A549 treated with dexamethasone at 1 μM for 4 hours (cell line): ENCODE measurements around the gene GLA. TPM values are rescaled to one million over a fixed set of nuclear protein-coding genes. Genes with fewer than 3 reads are reported as not detected.

Source experiments
- total RNA-seq: library from RNA; stranded (reverse); fragments of 200-300 nt; extraction: Qiagen RNA extraction; gene quantifications from 5 replicates; pipeline ENCODE4 v1.2.3, GENCODE V29; 2022

GLA gene
- 141 to 167 TPM (median 159 TPM) in 5 replicates for total RNA-seq

DNA sequence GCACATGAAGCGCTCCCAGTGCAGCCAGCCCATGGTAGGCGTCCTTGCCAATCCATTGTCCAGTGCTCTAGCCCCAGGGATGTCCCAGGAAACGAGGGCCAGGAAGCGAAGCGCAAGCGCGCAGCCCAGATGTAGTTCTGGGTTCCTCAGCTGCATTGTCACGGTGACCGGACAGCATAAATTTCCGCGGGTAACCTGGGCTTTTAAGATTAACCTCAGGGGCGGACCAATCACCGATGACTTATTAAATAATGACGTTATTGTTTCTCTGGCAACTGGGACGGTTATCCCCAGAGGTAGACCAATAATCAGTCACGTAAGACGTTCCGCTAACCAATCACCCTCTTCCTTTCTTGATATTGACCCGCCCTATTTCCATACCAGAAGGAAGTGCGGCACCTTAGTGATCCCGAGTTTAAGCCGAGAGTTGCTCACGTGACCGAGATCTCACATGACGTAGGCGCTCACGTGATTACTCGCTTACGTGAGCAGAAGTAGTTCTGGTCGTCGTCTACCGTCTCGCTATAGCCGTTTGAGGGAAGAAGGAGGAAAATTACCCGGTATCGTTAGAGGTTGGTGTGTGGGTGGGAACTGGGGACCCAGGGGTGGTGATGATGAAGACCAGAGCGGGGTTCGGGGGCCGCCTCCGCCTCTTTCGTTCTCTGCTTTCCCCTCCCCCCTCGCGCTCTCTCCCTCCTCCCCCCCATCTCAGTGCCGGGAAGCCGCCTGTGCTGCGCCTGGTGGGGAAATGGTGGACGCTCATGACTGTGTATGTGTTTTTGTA, at the start of gene GLA, which contains the start of gene HNRNPH2:
GLA (minus strand) TSS at position 178 of the 784 bp plus-strand sequence; CDS start at position 156, 22 bp downstream.
HNRNPH2 (plus strand) TSS at position 475 of the 784 bp plus-strand sequence. CDS start 3,767 bp downstream, outside the sequence.

DNA sequence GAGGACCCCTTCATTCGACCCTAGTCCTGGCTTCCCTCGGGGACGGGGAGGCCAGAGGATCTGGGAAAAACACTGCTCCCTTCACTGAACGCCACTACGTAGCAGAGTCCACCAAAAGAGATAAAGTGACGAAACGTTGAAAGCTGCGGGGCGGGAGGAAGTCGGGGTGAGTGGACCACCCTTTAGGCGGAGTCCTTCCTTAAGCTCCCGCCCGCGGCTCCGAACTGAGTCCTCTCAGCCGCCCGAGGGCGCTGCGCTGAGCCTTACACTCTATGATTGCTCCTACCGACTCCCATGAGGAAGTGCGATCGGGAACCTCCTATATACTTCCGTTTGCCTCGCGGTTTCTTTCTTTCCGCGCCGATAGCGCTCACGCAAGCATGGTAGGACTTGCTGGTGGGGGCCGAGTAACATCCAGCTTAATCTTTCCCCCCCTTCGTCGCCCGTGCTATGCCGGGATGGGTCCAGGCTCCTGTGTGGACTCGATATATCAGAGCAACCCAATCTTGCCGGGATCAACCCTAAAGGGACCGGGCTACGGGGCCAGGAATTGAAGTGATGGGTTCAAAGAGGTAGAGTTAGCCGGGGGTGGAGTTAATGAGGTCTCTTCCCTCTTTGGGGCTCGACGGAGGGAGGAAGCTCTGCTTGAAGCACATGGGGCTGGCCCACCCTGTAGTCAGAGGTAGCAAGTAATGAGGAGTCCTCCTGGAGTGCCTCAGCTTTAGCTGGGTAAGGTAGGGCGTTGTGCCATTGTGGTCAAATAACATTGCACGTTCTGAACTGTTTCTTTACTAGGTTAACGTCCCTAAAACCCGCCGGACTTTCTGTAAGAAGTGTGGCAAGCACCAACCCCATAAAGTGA, 16.8 kb downstream of the GLA start, which contains the start of gene RPL36A:
RPL36A (plus strand) TSS at position 348 of the 862 bp plus-strand sequence; CDS start at position 381, 33 bp downstream.

GRCh38 chrX:101385795-101386541, 21.8 kb downstream of the GLA start, which contains the start of gene BTK:
TSS of gene BTK (minus strand) at chrX:101386191. CDS start at chrX:101375284, 10,907 bp downstream.

GRCh38 chrX:101348452-101349192, 59.1 kb downstream of the GLA start, which contains the start of gene TIMM8A:
TSS of gene TIMM8A (minus strand) at chrX:101348742. CDS start at chrX:101348664, 78 bp downstream.

Other genes with a start within 250 kb of the GLA start
- 0.15 to 0.19 TPM (median 0.19 TPM) in 5 replicates for gene DRP2, start 188.1 kb downstream of the GLA start, total RNA-seq
- 0.05 to 0.22 TPM (median 0.09 TPM) in 5 replicates for gene TAF7L, start 116.6 kb downstream of the GLA start, total RNA-seq
- gene TIMM8A, start 59.2 kb downstream of the GLA start, total RNA-seq = 26.3 to 27.2 TPM (median 26.7 TPM) in 5 replicates
- gene BTK, start 21.7 kb downstream of the GLA start, total RNA-seq = 0.12 to 0.20 TPM (median 0.20 TPM) in 4 of 5 replicates, not detected in the other
- 2,394 to 3,664 TPM (median 2,504 TPM) in 5 replicates for gene RPL36A, start 16.9 kb downstream of the GLA start, total RNA-seq
- gene HNRNPH2, start 297 bp upstream of the GLA start, total RNA-seq = 58.0 to 65.0 TPM (median 59.2 TPM) in 5 replicates
- 0.29 to 0.63 TPM (median 0.50 TPM) in 5 replicates for gene ARMCX4, start 77.5 kb upstream of the GLA start, total RNA-seq
- gene ARMCX1, start 142.6 kb upstream of the GLA start, total RNA-seq = 0.20 to 0.49 TPM (median 0.34 TPM) in 5 replicates
- gene ARMCX6, start 210.1 kb upstream of the GLA start, total RNA-seq = 41.4 to 48.0 TPM (median 44.2 TPM) in 5 replicates
- gene ARMCX3, start 215.2 kb upstream of the GLA start, total RNA-seq = 19.1 to 22.9 TPM (median 22.8 TPM) in 5 replicates